Vagina (tissue), 2 donors: ENCODE measurements around the gene SACM1L.

Experiments
- POLR2A ChIP-seq, 2 donors: fragments of 450-650 bp; IDR thresholded peaks; one replicate each; pipeline ENCODE4 v1.6.1; 2017; ENCODE audit warnings: antibody characterized with exemption in 2 of 2, mild to moderate bottlenecking in 2 of 2, moderate library complexity in 2 of 2
- POLR2AphosphoS5 ChIP-seq, 2 donors: sonication (generic); formaldehyde crosslinking; IDR thresholded peaks; one replicate each; pipeline ENCODE4 v1.9.0; 2017; ENCODE audit warnings: antibody characterized with exemption in 2 of 2, mild to moderate bottlenecking in 2 of 2, low read depth in 1 of 2; ENCODE audit not compliant: insufficient read depth in 1 of 2
- TF ChIP-seq, protein P1 (sequence below), 3 experiments: fragments of 450-650 bp in 2 of 3; fragments of 200-600 bp in 1 of 3; sonication (generic) in 1 of 3; IDR thresholded peaks; one replicate each; pipeline ENCODE4 v1.5.1; 2017 to 2019; ENCODE audit warnings: antibody characterized with exemption in 3 of 3, mild to moderate bottlenecking in 2 of 3, moderate library complexity in 2 of 3

DNA sequence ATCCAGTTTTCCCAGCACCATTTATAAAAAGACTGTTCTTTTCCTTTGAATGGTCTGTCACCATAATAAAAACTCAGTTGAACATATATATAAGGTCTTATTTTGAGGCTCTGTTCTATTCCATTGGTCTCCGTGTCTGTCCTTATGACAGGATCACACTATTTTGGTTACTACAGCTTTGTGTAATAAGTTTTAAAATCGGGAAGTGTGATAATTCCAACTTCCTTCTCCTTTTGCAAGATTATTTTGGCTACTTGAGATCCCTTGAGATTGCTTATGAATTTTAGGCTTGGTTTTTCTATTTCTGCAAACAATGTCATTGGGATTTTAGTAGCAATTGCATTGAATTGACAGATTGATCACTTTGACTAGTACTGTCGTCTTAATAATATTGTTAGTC is 35.7 kb downstream of the SACM1L start:
- TF ChIP-seq POLR2A (IDR thresholded peaks at IDR 0.05) (no peak), POLR2AphosphoS5 (IDR thresholded peaks at IDR 0.05; ENCODE audit: insufficient read depth in 1 of 2, low read depth in 1 of 2) (no peak)
- TF ChIP-seq, protein P1, sequence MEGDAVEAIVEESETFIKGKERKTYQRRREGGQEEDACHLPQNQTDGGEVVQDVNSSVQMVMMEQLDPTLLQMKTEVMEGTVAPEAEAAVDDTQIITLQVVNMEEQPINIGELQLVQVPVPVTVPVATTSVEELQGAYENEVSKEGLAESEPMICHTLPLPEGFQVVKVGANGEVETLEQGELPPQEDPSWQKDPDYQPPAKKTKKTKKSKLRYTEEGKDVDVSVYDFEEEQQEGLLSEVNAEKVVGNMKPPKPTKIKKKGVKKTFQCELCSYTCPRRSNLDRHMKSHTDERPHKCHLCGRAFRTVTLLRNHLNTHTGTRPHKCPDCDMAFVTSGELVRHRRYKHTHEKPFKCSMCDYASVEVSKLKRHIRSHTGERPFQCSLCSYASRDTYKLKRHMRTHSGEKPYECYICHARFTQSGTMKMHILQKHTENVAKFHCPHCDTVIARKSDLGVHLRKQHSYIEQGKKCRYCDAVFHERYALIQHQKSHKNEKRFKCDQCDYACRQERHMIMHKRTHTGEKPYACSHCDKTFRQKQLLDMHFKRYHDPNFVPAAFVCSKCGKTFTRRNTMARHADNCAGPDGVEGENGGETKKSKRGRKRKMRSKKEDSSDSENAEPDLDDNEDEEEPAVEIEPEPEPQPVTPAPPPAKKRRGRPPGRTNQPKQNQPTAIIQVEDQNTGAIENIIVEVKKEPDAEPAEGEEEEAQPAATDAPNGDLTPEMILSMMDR (IDR thresholded peaks at IDR 0.05): no peak
